T-helper 2 cell treated with Interferon-gamma antibody and Interleukin-4, amounts not matched to agents 5 μg/mL and 100 μg/mL, for 36 hours (primary cell): ENCODE data around the gene ODAD3.
A peak's percentile ranks its signal among the peaks of the same experiment; 100 is the strongest.

Experiments used
- DNase-seq: peaks from one replicate; pipeline ENCODE4 v3.0.0; 2021; ENCODE audit warnings: low spot score
- H3K27ac Mint-ChIP-seq: one replicate; pipeline ENCODE4 v1.8.0; 2021; ENCODE audit warnings: mild to moderate bottlenecking, mixed read lengths
- H3K27me3 Mint-ChIP-seq: one replicate; pipeline ENCODE4 v1.8.0; 2021; ENCODE audit warnings: low read depth, mixed read lengths
- H3K36me3 Mint-ChIP-seq: one replicate; pipeline ENCODE4 v1.8.0; 2021; ENCODE audit warnings: low read depth, mixed read lengths
- H3K4me1 Mint-ChIP-seq: one replicate; pipeline ENCODE4 v1.8.0; 2021; ENCODE audit warnings: low read depth, mixed read lengths
- H3K4me3 Mint-ChIP-seq: one replicate; pipeline ENCODE4 v1.8.0; 2022; ENCODE audit warnings: mild to moderate bottlenecking, moderate library complexity, mixed read lengths
- H3K9me3 Mint-ChIP-seq: one replicate; pipeline ENCODE4 v1.8.0; 2021; ENCODE audit warnings: mixed read lengths

Gene ODAD3

DNA sequence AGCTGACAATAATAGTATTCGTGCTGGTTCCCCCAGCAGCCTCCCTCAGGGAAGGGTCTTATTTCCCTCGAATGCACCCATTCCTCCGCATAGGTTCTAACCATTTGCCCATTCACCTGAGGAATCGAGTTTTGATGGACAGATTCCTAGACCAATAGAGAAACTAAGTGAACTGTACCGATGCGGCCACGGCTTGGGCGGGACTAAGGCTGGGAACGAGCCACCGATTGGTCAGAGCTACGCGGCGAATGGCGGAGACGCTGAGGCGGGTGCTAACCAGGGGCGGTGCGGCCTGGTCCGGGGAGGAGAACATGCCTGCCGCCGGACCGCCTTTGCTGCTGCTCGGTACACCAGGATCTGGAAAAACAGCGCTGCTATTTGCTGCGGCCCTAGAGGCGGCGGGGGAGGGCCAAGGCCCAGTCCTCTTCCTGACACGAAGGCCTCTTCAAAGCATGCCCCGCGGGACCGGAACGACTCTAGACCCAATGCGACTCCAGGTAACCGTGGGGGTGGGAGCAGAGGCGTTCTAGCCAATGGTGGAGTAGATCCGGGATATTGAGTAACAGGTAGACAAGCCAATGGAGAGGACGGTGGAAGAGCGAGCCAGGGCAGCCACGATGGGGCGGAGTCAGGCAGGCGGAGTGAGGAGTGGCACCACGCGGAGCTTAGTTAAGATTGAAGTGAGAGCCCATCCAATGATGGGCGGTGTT lies 60.3 kb downstream of the ODAD3 start, which contains the start of gene SWSAP1:
SWSAP1 (plus strand) TSS at position 234 of the 710 bp plus-strand sequence; CDS start at position 249, 15 bp downstream.
- H3K4me3 Mint-ChIP-seq = no peak within 1 kb of the TSS
- peaks cover 18% of the 10 kb centered on the region for H3K36me3 Mint-ChIP-seq
- no peaks in the 10 kb centered on the region for H3K27me3 Mint-ChIP-seq
- H3K4me1 Mint-ChIP-seq = peaks cover 22% of the 10 kb centered on the region
- no peak within 1 kb of the TSS for H3K27ac Mint-ChIP-seq
- H3K9me3 Mint-ChIP-seq = no peaks in the 10 kb centered on the region
- peak; percentile 97 for DNase-seq

DNA sequence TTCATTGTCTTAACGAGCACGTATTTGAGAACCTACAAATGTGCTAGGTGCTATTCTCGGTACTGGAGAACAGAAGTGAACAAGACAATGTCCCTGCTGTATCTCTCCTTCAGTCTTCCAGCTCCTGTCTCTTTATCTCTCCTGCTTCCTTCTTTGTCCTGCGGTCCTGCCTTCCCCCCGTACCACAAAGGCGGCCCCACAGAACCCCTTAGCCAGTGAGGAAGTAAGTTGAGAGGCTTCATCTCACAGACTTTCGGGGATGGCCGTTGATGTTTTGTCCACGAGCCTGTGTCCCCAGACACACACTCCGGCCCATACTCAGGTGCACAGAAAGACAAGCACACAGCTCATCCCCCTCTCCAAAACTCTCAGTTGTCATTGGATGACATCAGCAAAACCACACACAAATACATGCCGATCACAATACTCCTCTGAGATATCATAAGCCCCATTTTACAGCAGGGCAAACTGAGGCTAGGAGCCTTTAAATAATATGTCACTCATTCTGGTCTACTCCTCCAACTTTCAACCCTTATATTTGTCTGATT lies 61.0 kb downstream of the ODAD3 start:
- Mint-ChIP-seq H3K27ac (no peak overlapping the region), H3K4me3 (no peak overlapping the region), H3K27me3 (no peaks in the 10 kb centered on the region), H3K36me3 (peaks cover 18% of the 10 kb centered on the region), H3K4me1 (peaks cover 20% of the 10 kb centered on the region), H3K9me3 (no peaks in the 10 kb centered on the region)
- DNase-seq = no peak

DNA sequence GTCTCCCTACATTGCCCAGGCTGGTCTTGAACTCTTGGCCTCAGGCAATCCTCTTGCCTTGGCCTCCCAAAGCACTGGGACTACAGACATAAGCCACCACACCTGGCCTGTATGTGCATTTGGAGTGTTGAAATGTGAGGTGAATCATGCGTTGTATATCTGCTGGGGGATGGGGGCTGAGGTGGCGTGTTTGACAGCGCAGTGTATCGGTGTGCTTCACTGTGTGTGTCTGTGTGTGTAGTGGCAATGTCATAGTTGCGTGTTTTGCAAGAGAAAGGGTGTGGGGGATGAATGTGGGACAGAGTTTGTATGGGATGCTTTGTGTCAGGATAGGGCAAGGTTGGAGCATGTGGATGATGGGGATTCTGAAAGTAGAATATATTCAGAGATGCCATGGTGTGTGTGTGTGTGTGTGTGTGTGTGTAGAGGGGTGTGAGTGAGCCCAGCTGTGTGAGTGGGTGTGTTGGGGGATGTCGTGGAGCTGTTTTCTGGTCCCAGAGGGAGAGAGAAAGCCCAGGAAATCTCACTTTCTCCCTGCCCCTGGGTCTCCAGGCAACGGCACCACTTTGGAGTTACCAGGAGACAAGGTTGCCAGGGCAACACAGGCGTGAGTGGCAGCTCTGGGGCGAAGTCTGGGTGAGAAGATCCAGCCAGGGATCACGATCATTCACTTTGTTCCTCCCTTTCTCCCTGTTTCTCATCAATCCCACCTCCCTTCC lies 61.6 kb downstream of the ODAD3 start:
- DNase-seq = no peak
- no peak overlapping the region for H3K4me3 Mint-ChIP-seq
- H3K36me3 Mint-ChIP-seq = peaks cover 14% of the 10 kb centered on the region
- H3K4me1 Mint-ChIP-seq = peaks cover 18% of the 10 kb centered on the region
- no peaks in the 10 kb centered on the region for H3K9me3 Mint-ChIP-seq
- no peak overlapping the region for H3K27ac Mint-ChIP-seq
- no peaks in the 10 kb centered on the region for H3K27me3 Mint-ChIP-seq

DNA sequence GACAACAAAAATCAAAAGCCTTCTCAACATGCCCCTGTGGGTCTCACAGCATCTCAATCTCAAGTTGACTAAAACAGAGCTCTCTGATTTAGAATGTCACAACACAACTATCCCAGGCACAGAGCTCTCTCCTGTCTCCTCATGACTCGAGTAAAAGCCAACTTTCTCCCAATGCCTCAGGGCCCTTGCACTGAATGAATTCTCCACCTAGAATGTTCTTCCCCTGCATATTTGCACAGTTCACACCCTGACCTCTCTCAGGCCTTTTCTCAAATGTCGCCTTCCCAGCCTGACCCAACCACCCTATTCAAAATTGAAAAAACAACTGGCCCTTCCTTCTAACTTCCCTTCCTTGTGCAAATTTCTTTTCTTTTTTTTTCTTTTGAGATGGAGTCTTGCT lies 64.2 kb downstream of the ODAD3 start:
- H3K27ac Mint-ChIP-seq = no peak overlapping the region
- no peak overlapping the region for H3K4me3 Mint-ChIP-seq
- no peaks in the 10 kb centered on the region for H3K9me3 Mint-ChIP-seq
- H3K36me3 Mint-ChIP-seq = peaks cover 6% of the 10 kb centered on the region
- peaks cover 5% of the 10 kb centered on the region for H3K4me1 Mint-ChIP-seq
- no peak for DNase-seq
- H3K27me3 Mint-ChIP-seq = no peaks in the 10 kb centered on the region
